HG02623 (cell line): ENCODE data around the gene FRG2C.
"Not testable (repeated sequence)": the region's sequence is repeated elsewhere in the genome, so short reads cannot be mapped to it uniquely, and the experiment has no call there.

ENCODE experiments used
- ATAC-seq: cut with Tn5 transposase; IDR thresholded peaks from one replicate; pipeline ENCODE4 v1.9.1; 2021; ENCODE audit warnings: moderate library complexity; ENCODE audit not compliant: unreplicated experiment

The FRG2C gene

GRCh38 chr3:75669348-75670297 is 5.5 kb downstream of the FRG2C start:
- ATAC-seq = not testable (repeated sequence)

- not testable (repeated sequence) for ATAC-seq
Measured at GRCh38 chr3:75670298-75671286, 6.5 kb downstream of the FRG2C start.

- ATAC-seq = not testable (repeated sequence)
Measured at GRCh38 chr3:75671287-75672139, 7.4 kb downstream of the FRG2C start.

GRCh38 chr3:75672140-75672775 is 8.1 kb downstream of the FRG2C start:
- ATAC-seq = not testable (repeated sequence)

- not testable (repeated sequence) for ATAC-seq
Measured at GRCh38 chr3:75683965-75684364, 19.8 kb downstream of the FRG2C start.

GRCh38 chr3:75687323-75687722 is 23.2 kb downstream of the FRG2C start:
- no peak for ATAC-seq

- no peak for ATAC-seq
Measured at GRCh38 chr3:75692061-75692460, 27.9 kb downstream of the FRG2C start.
